ENCODE measurements around the gene CHST3.
A peak's percentile ranks its signal among the peaks of the same experiment; 100 is the strongest.

CHST3 gene

GRCh38 chr10:72016608-72017300, 52.6 kb downstream of the CHST3 start:
- no peaks in the 10 kb centered on the region for H4K20me1 ChIP-seq
- no peaks in the 10 kb centered on the region for H3K36me3 ChIP-seq
- H3K4me1 ChIP-seq = peaks cover 64% of the 10 kb centered on the region
- H3K9ac ChIP-seq = no peak overlapping the region
- H3K27me3 ChIP-seq = no peaks in the 10 kb centered on the region
- no peak overlapping the region for H3K4me3 ChIP-seq
- TF ChIP-seq Cebpa-rat (IDR thresholded peaks at IDR 0.05) = no peak
- no peak overlapping the region for H3K27ac ChIP-seq
- H3K4me2 ChIP-seq = peak overlapping the region; percentile 94
- no peaks in the 10 kb centered on the region for H3K9me3 ChIP-seq

- Histone ChIP-seq H3K4me2 (no peak overlapping the region), H3K4me1 (peaks cover 39% of the 10 kb centered on the region), H4K20me1 (no peaks in the 10 kb centered on the region), H3K27me3 (no peaks in the 10 kb centered on the region), H3K9ac (no peak overlapping the region), H3K27ac (no peak overlapping the region), H3K4me3 (no peak overlapping the region), H3K36me3 (no peaks in the 10 kb centered on the region), H3K9me3 (no peaks in the 10 kb centered on the region)
- no peak for TF ChIP-seq Cebpa-rat (IDR thresholded peaks at IDR 0.05)
Measured at GRCh38 chr10:72019085-72019876, 55.1 kb downstream of the CHST3 start.

DNA sequence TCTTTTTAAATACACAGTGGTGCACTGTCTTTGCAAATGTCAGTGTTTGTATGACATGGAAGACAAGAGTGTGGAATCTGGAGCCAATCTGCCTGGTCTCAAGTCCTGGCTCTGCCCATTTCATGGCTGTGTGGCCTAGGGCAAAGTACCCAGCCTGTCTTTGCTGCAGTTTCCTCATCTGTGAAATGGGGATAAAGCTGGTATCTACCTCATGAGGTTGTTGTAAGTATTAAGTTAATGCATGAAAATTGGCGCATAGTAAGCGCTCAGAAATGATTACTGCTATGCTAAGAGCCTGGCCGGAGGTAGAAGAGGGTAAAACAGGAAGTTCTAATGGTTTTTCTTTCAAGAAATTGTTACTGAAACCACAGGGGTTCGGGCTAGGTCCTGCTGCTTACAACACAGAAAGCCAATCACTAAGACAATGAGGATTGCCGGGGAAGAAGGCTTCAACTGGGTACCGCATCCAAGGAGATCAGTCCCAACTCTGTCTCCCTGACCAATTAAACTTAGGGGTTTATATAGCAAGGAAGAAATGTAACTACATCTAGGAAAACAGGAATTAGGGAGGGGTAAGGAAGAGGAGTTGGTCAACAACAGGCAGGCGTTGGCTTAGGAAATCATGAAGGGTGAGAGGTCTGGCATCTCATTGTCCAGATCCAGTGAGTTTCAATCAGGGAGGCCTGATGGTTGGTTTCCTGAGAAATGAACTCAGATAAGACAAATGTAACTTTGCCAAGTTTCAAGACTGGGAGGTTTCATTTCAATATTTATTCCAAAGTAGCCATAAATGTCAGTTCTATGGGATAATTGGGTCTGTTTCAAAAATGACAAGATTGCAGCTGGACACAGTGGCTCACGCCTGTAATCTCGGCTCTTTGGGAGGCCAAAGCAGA, 57.0 kb downstream of the CHST3 start:
- no peaks in the 10 kb centered on the region for H4K20me1 ChIP-seq
- no peaks in the 10 kb centered on the region for H3K27me3 ChIP-seq
- H3K9ac ChIP-seq = no peak overlapping the region
- H3K27ac ChIP-seq = no peak overlapping the region
- peak overlapping the region; percentile 18; the same call in 1 of the 2 replicates for H3K4me2 ChIP-seq
- H3K4me3 ChIP-seq = no peak overlapping the region
- peaks cover 26% of the 10 kb centered on the region for H3K4me1 ChIP-seq
- H3K9me3 ChIP-seq = no peaks in the 10 kb centered on the region
- H3K36me3 ChIP-seq = no peaks in the 10 kb centered on the region
- TF ChIP-seq Cebpa-rat (IDR thresholded peaks at IDR 0.05) = no peak

DNA sequence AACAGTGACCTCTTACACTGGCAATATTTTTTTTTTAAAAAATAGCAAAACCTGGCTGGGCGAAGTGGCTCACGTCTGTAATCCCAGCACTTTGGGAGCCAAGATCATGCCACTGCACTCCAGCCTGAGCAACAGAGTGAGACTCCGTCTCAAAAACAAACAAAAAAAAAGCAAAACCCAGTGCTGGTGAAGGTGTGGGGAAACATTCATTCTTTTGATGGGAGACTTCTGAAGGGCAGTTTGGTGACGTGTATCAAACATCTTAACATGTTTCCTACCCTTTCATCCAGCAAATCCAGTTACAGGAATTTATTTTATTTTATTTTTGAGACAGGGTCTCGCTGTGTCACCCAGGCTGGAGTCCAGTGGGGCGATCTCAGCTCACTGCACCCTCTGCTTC, 58.0 kb downstream of the CHST3 start:
- no peaks in the 10 kb centered on the region for H3K27me3 ChIP-seq
- H3K27ac ChIP-seq = no peak overlapping the region
- no peaks in the 10 kb centered on the region for H3K9me3 ChIP-seq
- no peak for TF ChIP-seq Cebpa-rat (IDR thresholded peaks at IDR 0.05)
- no peaks in the 10 kb centered on the region for H3K36me3 ChIP-seq
- peaks cover 18% of the 10 kb centered on the region for H3K4me1 ChIP-seq
- no peak overlapping the region for H3K4me3 ChIP-seq
- H4K20me1 ChIP-seq = no peaks in the 10 kb centered on the region
- no peak overlapping the region for H3K4me2 ChIP-seq
- H3K9ac ChIP-seq = no peak overlapping the region

GRCh38 chr10:72024596-72024995, 60.4 kb downstream of the CHST3 start:
- H3K27ac ChIP-seq = no peak overlapping the region
- H3K4me3 ChIP-seq = no peak overlapping the region
- no peak for TF ChIP-seq Cebpa-rat (IDR thresholded peaks at IDR 0.05)
- no peak overlapping the region for H3K9ac ChIP-seq
- no peaks in the 10 kb centered on the region for H3K27me3 ChIP-seq
- no peak overlapping the region for H3K4me2 ChIP-seq
- H3K36me3 ChIP-seq = no peaks in the 10 kb centered on the region
- H4K20me1 ChIP-seq = no peaks in the 10 kb centered on the region
- H3K9me3 ChIP-seq = no peaks in the 10 kb centered on the region
- H3K4me1 ChIP-seq = peaks cover 15% of the 10 kb centered on the region

- Histone ChIP-seq H3K36me3 (no peaks in the 10 kb centered on the region), H3K27ac (no peak overlapping the region), H3K4me3 (no peak overlapping the region), H3K9ac (no peak overlapping the region), H3K9me3 (no peaks in the 10 kb centered on the region), H3K4me1 (peaks cover 15% of the 10 kb centered on the region), H3K4me2 (0 out of 2 replicates have a peak overlapping the region, but pooled peaks have one; percentile 24), H4K20me1 (no peaks in the 10 kb centered on the region), H3K27me3 (no peaks in the 10 kb centered on the region)
- no peak for TF ChIP-seq Cebpa-rat (IDR thresholded peaks at IDR 0.05)
Measured at GRCh38 chr10:72025400-72025799, 61.2 kb downstream of the CHST3 start.

DNA sequence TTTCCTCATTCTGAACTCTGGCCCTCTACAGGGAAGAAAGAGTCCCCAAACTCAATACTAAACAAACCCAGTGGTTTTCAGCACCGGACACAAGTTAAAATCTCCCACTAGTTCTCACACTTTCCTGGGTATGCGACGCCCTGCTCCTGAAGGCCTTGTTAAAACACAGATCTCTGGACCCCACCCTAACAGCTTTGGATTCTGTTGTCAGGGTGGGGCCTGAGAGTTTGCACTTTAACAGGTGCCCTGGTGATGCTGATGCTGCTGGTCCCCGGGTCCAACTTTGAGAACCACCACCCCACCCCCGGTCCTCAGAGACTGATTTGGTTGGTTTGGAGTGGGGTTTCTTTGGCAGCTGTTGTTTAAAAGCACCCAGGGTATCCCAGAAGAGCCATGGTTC, 61.6 kb downstream of the CHST3 start:
- peaks cover 15% of the 10 kb centered on the region for H3K4me1 ChIP-seq
- H3K27me3 ChIP-seq = no peaks in the 10 kb centered on the region
- no peaks in the 10 kb centered on the region for H3K9me3 ChIP-seq
- TF ChIP-seq Cebpa-rat (IDR thresholded peaks at IDR 0.05) = no peak
- peak overlapping the region; percentile 24 for H3K4me2 ChIP-seq
- H3K36me3 ChIP-seq = no peaks in the 10 kb centered on the region
- H3K9ac ChIP-seq = no peak overlapping the region
- no peaks in the 10 kb centered on the region for H4K20me1 ChIP-seq
- H3K27ac ChIP-seq = no peak overlapping the region
- no peak overlapping the region for H3K4me3 ChIP-seq

DNA sequence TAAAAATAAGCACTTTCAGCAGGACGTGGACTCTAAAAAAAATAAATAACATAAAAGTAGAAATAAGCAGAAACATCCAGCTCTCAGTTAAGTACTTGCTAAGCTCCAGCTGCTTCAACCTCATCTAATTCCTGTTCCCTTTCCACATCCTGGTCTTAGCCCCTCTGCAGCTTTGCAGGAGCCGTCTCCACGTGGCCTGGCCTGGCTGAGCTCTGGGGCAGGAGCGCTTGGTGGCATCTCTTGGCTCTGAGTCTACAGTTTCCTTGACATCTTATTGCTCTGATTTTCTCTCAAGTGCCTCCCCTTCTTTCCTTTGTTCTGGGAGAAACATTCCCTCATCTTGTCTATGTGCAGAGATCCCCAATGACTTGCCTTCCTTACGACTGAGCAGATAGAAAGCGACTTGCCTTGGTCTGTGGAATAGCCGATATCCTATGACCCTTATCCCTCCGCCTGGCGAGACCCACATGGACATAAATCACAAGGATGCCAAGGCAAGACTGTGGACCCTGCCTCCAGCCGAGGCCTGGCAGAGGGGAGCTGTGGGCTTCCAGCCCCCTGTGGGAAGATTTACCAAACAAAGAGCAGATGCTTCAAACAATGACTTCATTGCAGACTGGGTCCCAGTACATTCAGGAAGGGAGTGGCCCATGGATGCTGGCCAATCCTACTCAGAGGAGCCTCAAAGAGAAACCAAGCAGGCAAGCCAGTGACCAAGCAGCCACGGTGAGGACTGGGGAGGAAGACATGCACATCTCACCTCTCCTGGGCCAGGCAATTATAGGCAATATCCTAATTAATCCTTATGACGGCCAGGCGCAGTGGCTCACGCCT, 62.3 kb downstream of the CHST3 start:
- no peaks in the 10 kb centered on the region for H4K20me1 ChIP-seq
- H3K4me1 ChIP-seq = peaks cover 9% of the 10 kb centered on the region
- H3K4me3 ChIP-seq = no peak overlapping the region
- no peaks in the 10 kb centered on the region for H3K36me3 ChIP-seq
- no peak overlapping the region for H3K27ac ChIP-seq
- H3K4me2 ChIP-seq = peak overlapping the region; percentile 24
- H3K27me3 ChIP-seq = no peaks in the 10 kb centered on the region
- H3K9me3 ChIP-seq = no peaks in the 10 kb centered on the region
- H3K9ac ChIP-seq = no peak overlapping the region
- TF ChIP-seq Cebpa-rat (IDR thresholded peaks at IDR 0.05) = no peak

GRCh38 chr10:72027498-72027897, 63.3 kb downstream of the CHST3 start:
- Histone ChIP-seq H3K27ac (no peak overlapping the region), H3K36me3 (no peaks in the 10 kb centered on the region)
- no peak for TF ChIP-seq Cebpa-rat (IDR thresholded peaks at IDR 0.05)

More at GRCh38 chr10:72027498-72027897, 63.3 kb downstream of the CHST3 start:
- H3K9ac ChIP-seq = no peak overlapping the region
- H3K4me1 ChIP-seq = peaks cover 9% of the 10 kb centered on the region
- no peak overlapping the region for H3K4me2 ChIP-seq
- H3K9me3 ChIP-seq = no peaks in the 10 kb centered on the region
- H3K27me3 ChIP-seq = no peaks in the 10 kb centered on the region
- no peaks in the 10 kb centered on the region for H4K20me1 ChIP-seq
- H3K4me3 ChIP-seq = no peak overlapping the region
